Measurements from ENCODE around the gene SLC17A4. TPM values are rescaled to one million over a fixed set of nuclear protein-coding genes. Genes with fewer than 3 reads are reported as not detected.

SLC17A4 gene
- total RNA-seq, 1 donor from 2014 or later = not detected

DNA sequence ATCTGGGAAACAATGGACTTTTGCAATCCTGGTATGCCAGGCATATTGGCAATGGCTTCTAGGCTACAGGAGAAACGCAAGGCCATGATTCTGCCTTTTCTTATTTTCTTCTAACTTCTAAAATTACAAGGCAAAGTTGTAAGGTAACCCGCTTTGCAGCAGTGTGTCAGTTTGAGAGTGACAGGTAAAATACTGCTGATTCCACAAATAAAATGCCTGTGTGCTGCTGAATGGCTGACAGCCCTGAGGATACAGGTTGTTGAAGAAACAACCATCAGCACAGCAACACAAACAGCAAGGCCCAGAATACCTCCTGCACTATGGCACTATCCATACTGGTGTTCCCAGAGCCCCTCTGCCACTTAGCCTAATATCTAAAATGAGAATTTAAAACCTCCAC is 40.2 kb downstream of the SLC17A4 start:
- Histone ChIP-seq H3K36me3 (ENCODE audit: control insufficient read depth in 3 of 3, insufficient read depth in 3 of 3, low read length in 3 of 3) (no peaks in the 10 kb centered on the region), H3K9ac (ENCODE audit: low read depth in 1 of 3, low read length in 3 of 3) (no peak overlapping the region), H3K9me3 (ENCODE audit: control insufficient read depth in 3 of 3, low read length in 3 of 3) (no peaks in the 10 kb centered on the region), H3K4me1 (ENCODE audit: control insufficient read depth in 3 of 3, insufficient read depth in 3 of 3, low read length in 3 of 3) (no peaks in the 10 kb centered on the region), H3K27ac (ENCODE audit: low read depth, low read length) (no peak overlapping the region), H3K27me3 (ENCODE audit: control insufficient read depth in 3 of 3, insufficient read depth in 3 of 3, low read length in 3 of 3) (no peaks in the 10 kb centered on the region), H3K4me3 (ENCODE audit: low read length in 3 of 3) (no peak overlapping the region)

DNA sequence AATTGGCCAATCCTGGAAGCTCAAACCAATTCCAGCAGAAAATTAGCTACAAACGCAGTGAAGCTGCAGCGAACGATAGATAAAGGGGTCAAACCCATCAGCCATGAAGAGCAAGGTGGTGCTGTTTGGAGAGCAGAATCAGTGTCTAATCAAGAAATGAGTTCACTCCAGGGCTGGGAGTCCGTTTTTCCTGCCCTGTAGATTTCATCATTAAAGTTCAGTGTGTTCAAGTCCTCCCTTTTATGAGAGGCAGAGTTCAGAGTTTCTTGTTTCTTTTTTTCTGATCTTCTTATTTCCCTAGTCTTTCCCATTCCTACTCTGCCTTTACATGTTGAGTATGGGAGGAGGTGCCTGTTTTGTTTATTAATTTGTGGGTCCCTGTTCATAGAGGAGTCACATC is 46.9 kb downstream of the SLC17A4 start:
- no peak overlapping the region for H3K4me3 ChIP-seq (ENCODE audit: low read length in 3 of 3)
- H3K9me3 ChIP-seq (ENCODE audit: control insufficient read depth in 3 of 3, low read length in 3 of 3) = no peaks in the 10 kb centered on the region
- no peak overlapping the region for H3K9ac ChIP-seq (ENCODE audit: low read depth in 1 of 3, low read length in 3 of 3)
- no peak overlapping the region for H3K27ac ChIP-seq (ENCODE audit: low read depth, low read length)
- no peaks in the 10 kb centered on the region for H3K4me1 ChIP-seq (ENCODE audit: control insufficient read depth in 3 of 3, insufficient read depth in 3 of 3, low read length in 3 of 3)
- no peaks in the 10 kb centered on the region for H3K27me3 ChIP-seq (ENCODE audit: control insufficient read depth in 3 of 3, insufficient read depth in 3 of 3, low read length in 3 of 3)
- H3K36me3 ChIP-seq (ENCODE audit: control insufficient read depth in 3 of 3, insufficient read depth in 3 of 3, low read length in 3 of 3) = no peaks in the 10 kb centered on the region

DNA sequence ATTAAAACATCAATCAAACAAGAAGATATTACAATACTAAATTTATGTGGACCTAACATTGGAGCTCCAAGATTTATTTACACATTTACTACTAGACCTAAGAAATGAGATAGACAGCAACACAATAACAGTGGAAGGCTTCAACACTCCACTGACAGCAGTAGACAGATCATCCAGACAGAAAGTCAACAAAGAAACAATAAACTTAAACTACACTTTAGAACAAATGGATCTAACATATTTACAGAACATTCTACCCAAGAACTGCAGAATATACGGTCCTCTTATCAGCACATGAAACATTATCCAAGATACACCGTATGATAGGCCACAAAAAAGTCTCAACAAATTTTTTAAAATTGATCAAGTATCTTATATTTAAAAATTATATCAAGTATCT is 50.3 kb downstream of the SLC17A4 start:
- Histone ChIP-seq H3K27ac (ENCODE audit: low read depth, low read length) (no peak overlapping the region), H3K4me1 (ENCODE audit: control insufficient read depth in 3 of 3, insufficient read depth in 3 of 3, low read length in 3 of 3) (no peaks in the 10 kb centered on the region), H3K9ac (ENCODE audit: low read depth in 1 of 3, low read length in 3 of 3) (no peak overlapping the region), H3K36me3 (ENCODE audit: control insufficient read depth in 3 of 3, insufficient read depth in 3 of 3, low read length in 3 of 3) (no peaks in the 10 kb centered on the region), H3K27me3 (ENCODE audit: control insufficient read depth in 3 of 3, insufficient read depth in 3 of 3, low read length in 3 of 3) (no peaks in the 10 kb centered on the region), H3K4me3 (ENCODE audit: low read length in 3 of 3) (no peak overlapping the region), H3K9me3 (ENCODE audit: control insufficient read depth in 3 of 3, low read length in 3 of 3) (no peaks in the 10 kb centered on the region)

DNA sequence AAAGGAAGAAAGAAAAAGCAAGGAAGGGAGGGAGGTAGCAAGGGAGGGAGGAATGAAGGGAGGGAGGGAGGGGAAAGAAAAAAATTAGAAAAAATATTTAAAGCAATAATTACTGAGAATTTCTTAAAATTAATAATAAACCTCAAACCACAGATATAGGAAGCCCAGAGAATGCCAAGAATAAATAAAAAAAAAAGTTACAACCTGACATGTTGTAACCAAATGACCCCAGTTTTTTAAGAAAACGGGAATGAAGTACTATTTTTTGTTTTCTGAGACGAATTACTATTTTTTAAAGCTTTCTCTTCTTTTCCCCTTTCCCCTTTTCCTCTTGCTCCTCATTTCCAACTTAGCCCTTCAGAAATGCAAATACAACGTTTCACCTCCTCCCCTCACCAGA is 60.7 kb downstream of the SLC17A4 start:
- Histone ChIP-seq H3K36me3 (ENCODE audit: control insufficient read depth in 3 of 3, insufficient read depth in 3 of 3, low read length in 3 of 3) (no peaks in the 10 kb centered on the region), H3K9ac (ENCODE audit: low read depth in 1 of 3, low read length in 3 of 3) (no peak overlapping the region), H3K4me1 (ENCODE audit: control insufficient read depth in 3 of 3, insufficient read depth in 3 of 3, low read length in 3 of 3) (no peaks in the 10 kb centered on the region), H3K4me3 (ENCODE audit: low read length in 3 of 3) (no peak overlapping the region), H3K9me3 (ENCODE audit: control insufficient read depth in 3 of 3, low read length in 3 of 3) (no peaks in the 10 kb centered on the region), H3K27me3 (ENCODE audit: control insufficient read depth in 3 of 3, insufficient read depth in 3 of 3, low read length in 3 of 3) (no peaks in the 10 kb centered on the region), H3K27ac (ENCODE audit: low read depth, low read length) (no peak overlapping the region)

DNA sequence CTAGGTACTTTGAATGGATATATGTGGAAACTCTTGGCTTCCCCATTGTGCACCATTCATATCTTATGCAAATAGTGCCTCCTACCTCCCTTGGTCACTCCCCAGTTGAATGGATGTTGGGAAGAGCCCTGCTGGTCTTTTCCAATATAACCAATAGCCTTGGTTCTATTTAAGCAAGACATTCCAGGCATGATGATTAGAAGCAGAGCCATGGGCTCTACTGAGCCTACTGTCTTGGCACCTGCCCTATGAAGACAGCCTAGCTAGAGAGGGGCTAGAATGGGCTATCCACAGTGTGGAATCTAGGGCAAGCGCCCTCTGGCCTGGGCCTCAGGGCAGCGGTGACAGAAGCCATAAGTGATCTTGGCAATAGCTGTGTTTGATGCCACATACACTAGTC is 61.7 kb downstream of the SLC17A4 start:
- Histone ChIP-seq H3K27ac (ENCODE audit: low read depth, low read length) (no peak overlapping the region), H3K27me3 (ENCODE audit: control insufficient read depth in 3 of 3, insufficient read depth in 3 of 3, low read length in 3 of 3) (no peaks in the 10 kb centered on the region), H3K9me3 (ENCODE audit: control insufficient read depth in 3 of 3, low read length in 3 of 3) (no peaks in the 10 kb centered on the region), H3K36me3 (ENCODE audit: control insufficient read depth in 3 of 3, insufficient read depth in 3 of 3, low read length in 3 of 3) (no peaks in the 10 kb centered on the region), H3K4me3 (ENCODE audit: low read length in 3 of 3) (no peak overlapping the region), H3K9ac (ENCODE audit: low read depth in 1 of 3, low read length in 3 of 3) (no peak overlapping the region), H3K4me1 (ENCODE audit: control insufficient read depth in 3 of 3, insufficient read depth in 3 of 3, low read length in 3 of 3) (no peaks in the 10 kb centered on the region)

DNA sequence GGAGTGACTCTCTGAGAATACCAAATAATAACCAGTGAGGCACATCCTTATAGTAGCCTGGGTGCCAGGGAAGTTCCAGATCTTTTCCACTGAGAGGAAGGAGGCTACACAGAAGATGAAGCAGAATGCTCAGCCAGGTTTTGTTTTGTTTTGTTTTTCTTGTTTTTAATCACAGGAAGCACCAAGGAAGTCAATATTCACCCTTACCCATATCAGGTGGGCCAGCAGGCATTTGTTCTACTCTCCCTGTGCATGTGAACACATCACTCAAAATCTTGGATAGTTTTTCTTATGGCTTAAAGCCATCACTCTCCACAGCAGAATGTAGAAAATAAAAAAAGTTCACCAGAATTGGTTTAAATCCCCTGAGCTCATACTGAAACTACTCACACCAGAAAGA is 66.8 kb downstream of the SLC17A4 start:
- no peaks in the 10 kb centered on the region for H3K36me3 ChIP-seq (ENCODE audit: control insufficient read depth in 3 of 3, insufficient read depth in 3 of 3, low read length in 3 of 3)
- H3K27me3 ChIP-seq (ENCODE audit: control insufficient read depth in 3 of 3, insufficient read depth in 3 of 3, low read length in 3 of 3) = no peaks in the 10 kb centered on the region
- H3K9me3 ChIP-seq (ENCODE audit: control insufficient read depth in 3 of 3, low read length in 3 of 3) = no peaks in the 10 kb centered on the region
- no peak overlapping the region for H3K9ac ChIP-seq (ENCODE audit: low read depth in 1 of 3, low read length in 3 of 3)
- no peak overlapping the region for H3K27ac ChIP-seq (ENCODE audit: low read depth, low read length)
- H3K4me3 ChIP-seq (ENCODE audit: low read length in 3 of 3) = no peak overlapping the region
- H3K4me1 ChIP-seq (ENCODE audit: control insufficient read depth in 3 of 3, insufficient read depth in 3 of 3, low read length in 3 of 3) = no peaks in the 10 kb centered on the region

DNA sequence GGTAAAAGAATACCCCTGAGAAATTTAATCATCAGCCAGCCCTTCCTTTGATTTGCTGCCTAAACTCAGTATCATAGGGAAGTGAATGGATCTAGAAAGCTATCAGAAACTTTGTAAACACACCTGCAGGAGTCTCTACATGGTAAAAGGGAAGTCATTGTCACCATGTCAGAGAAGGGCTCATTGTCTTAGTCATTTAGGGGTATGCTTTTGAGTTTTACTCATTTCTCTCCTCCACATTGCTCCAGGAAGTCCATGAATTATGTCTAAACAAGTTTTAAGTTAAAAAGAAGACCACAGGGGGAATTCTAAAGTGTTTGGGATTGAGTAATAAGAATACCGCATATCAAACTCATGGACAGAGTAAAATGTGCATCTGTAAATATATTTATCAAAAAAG is 74.8 kb downstream of the SLC17A4 start:
- Histone ChIP-seq H3K9me3 (ENCODE audit: control insufficient read depth in 3 of 3, low read length in 3 of 3) (no peaks in the 10 kb centered on the region), H3K4me1 (ENCODE audit: control insufficient read depth in 3 of 3, insufficient read depth in 3 of 3, low read length in 3 of 3) (no peaks in the 10 kb centered on the region), H3K27me3 (ENCODE audit: control insufficient read depth in 3 of 3, insufficient read depth in 3 of 3, low read length in 3 of 3) (no peaks in the 10 kb centered on the region), H3K9ac (ENCODE audit: low read depth in 1 of 3, low read length in 3 of 3) (no peak overlapping the region), H3K36me3 (ENCODE audit: control insufficient read depth in 3 of 3, insufficient read depth in 3 of 3, low read length in 3 of 3) (no peaks in the 10 kb centered on the region), H3K27ac (ENCODE audit: low read depth, low read length) (no peak overlapping the region), H3K4me3 (ENCODE audit: low read length in 3 of 3) (no peak overlapping the region)

DNA sequence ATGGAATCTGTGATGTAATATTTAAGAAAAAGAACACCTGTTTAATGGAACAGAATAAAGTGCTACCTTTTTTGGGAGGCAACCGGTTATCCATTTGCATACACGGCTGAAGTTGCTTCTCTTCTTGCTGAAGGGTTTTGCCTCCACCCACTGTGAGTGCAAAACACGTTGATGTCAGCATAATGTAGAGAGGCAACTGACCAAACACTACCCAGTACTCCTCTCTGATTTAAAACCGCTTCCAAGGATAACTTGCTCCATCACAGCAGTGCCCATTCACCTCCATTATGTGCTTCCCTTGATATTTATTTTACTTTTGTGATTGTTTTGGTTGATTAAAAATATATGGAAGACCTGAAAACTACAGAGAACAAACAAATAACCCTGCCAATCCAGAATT is 75.9 kb downstream of the SLC17A4 start:
- Histone ChIP-seq H3K36me3 (ENCODE audit: control insufficient read depth in 3 of 3, insufficient read depth in 3 of 3, low read length in 3 of 3) (no peaks in the 10 kb centered on the region), H3K27me3 (ENCODE audit: control insufficient read depth in 3 of 3, insufficient read depth in 3 of 3, low read length in 3 of 3) (peaks cover 0 to under 1% (median 0%) of the 10 kb centered on the region in 3 donors), H3K9me3 (ENCODE audit: control insufficient read depth in 3 of 3, low read length in 3 of 3) (no peaks in the 10 kb centered on the region), H3K4me3 (ENCODE audit: low read length in 3 of 3) (no peak overlapping the region), H3K4me1 (ENCODE audit: control insufficient read depth in 3 of 3, insufficient read depth in 3 of 3, low read length in 3 of 3) (no peaks in the 10 kb centered on the region), H3K27ac (ENCODE audit: low read depth, low read length) (no peak overlapping the region), H3K9ac (ENCODE audit: low read depth in 1 of 3, low read length in 3 of 3) (no peak overlapping the region)

Other genes with a start within 250 kb of the SLC17A4 start
- gene SCGN, start 102.5 kb upstream of the SLC17A4 start, total RNA-seq = 1.0 TPM
- not detected for gene SLC17A1, start 77.3 kb downstream of the SLC17A4 start, total RNA-seq
- not detected for gene SLC17A3, start 119.5 kb downstream of the SLC17A4 start, total RNA-seq
- not detected for gene SLC17A2, start 175.9 kb downstream of the SLC17A4 start, total RNA-seq
- gene TRIM38, start 208.1 kb downstream of the SLC17A4 start, total RNA-seq = 5.2 TPM